Epithelial cell of proximal tubule (primary cell): ENCODE data around the gene SCO2. TPM values are rescaled to one million over a fixed set of nuclear protein-coding genes. Genes with fewer than 3 reads are reported as not detected.

Experiments used
- DNase-seq: peaks from one replicate; pipeline ENCODE4 v3.0.0-alpha.2; 2011; ENCODE audit warnings: low read depth
- H3K4me3 ChIP-seq: 2 replicates; pipeline ENCODE4 v1.5.1; 2011; ENCODE audit warnings: low read depth, mild to moderate bottlenecking, low read length
- total RNA-seq: library from RNA; depleted of rRNA; stranded (reverse); fragments of >200 nt; gene quantifications from 2 replicates; pipeline ENCODE4 v1.2.3, GENCODE V29; 2015
- TF ChIP-seq, protein P1 (sequence below): conservative IDR thresholded peaks from 2 replicates; pipeline ENCODE4 v1.5.1; 2012; ENCODE audit warnings: low read depth, mild to moderate bottlenecking, low read length

Gene SCO2
- total RNA-seq, 1 donor from 2014 or later, result not detected

DNA sequence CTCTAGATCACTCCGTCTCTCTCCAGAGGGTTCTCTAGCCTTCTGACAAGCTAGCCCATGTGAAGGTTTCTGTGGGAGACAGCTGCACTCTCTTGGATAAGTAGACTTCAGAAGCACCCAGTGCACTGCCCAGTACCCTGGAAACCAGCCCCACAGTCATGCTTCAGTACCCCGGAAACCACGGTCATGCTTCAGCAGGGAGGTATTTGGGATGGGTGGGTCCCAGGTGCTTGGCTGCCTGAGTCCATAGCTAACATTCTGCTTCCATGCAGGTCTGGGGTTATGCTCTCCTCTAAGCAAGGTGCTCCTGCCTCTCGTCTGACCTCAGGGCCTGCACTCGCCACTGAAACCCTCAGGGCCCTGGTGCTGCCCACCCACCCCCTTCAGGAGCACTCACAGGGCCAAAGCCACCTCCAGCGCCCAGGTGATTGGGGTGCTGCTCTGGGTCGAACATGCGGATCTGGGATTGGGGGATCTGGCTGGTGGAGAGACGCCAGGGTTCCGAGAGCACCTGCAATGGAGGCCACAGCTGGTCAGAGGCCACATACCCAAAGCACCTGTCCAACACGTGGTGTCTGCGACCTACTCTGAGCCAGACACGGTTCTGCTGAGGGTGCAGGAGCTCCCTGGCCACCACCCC lies 44.6 kb upstream of the SCO2 start:
- no peak overlapping the region for H3K4me3 ChIP-seq
- TF ChIP-seq, protein P1, sequence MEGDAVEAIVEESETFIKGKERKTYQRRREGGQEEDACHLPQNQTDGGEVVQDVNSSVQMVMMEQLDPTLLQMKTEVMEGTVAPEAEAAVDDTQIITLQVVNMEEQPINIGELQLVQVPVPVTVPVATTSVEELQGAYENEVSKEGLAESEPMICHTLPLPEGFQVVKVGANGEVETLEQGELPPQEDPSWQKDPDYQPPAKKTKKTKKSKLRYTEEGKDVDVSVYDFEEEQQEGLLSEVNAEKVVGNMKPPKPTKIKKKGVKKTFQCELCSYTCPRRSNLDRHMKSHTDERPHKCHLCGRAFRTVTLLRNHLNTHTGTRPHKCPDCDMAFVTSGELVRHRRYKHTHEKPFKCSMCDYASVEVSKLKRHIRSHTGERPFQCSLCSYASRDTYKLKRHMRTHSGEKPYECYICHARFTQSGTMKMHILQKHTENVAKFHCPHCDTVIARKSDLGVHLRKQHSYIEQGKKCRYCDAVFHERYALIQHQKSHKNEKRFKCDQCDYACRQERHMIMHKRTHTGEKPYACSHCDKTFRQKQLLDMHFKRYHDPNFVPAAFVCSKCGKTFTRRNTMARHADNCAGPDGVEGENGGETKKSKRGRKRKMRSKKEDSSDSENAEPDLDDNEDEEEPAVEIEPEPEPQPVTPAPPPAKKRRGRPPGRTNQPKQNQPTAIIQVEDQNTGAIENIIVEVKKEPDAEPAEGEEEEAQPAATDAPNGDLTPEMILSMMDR, result no peak
- DNase-seq, result no peak

DNA sequence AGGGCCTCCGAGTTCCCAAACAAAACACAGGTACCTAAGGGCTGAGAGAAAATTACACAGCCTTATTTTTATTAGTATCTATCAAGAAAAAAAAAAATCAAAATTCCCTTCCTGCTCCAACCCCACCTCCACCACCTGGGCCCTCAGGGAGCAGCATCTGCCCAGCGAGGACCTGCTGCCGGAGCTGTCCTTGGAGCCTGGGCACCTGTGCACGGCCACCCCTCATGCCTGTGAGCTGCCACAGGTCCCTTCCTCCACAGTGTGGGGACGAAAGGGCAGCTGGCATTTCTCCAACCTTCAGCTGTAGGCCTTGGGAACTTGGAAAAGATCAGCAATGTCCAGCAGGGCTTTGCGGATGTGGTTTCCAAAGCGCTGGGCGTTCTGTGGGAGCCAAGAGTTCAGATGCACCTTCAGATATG lies 43.7 kb upstream of the SCO2 start:
- no peak overlapping the region for H3K4me3 ChIP-seq
- no peak for DNase-seq
- TF ChIP-seq, protein P1, result no peak

DNA sequence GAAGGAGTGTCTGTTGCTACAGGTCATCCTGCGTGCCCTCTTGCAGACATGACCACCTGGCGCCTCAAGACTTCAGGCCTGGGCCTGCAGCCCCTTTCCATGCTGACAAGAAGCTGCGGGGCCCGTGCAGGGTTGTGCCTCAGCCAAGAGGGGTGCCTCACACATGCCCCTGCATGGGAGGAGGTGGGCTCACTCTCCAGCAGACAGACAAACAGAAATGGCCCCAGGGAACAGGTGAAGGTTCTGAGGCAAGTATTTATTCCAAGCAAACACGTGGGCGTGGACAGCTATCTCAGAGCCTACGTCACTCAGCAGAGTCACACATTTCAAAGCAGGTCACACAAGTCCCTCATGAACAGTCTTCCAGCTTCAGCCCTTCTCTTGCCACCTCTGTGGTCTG lies 43.2 kb upstream of the SCO2 start:
- DNase-seq, result no peak
- H3K4me3 ChIP-seq, result no peak overlapping the region
- TF ChIP-seq, protein P1, result no peak

DNA sequence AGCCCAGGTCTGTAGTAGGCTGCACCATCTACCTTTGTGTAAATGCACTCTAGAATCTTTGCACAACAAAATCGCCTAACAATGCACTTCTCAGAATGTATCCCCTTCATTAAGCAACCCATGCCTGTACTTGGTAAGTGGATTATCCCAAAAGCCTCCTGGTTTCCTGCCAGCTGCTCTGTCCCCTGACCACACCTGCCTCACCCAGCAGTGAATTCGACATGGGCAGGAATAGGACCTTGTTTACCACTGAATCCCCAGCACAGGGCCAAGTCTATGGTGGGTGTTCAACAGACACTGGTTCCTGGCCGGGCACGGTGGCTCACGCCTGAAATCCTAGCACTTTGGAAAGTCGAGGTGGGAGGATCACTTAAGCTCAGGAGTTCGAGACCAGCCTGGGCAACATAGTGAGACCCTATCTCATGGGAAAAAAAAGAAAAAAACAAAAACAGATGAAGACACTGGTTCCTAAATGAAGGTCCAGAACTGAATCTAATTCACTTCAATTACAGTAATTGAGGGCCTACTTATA lies 42.4 kb upstream of the SCO2 start:
- TF ChIP-seq, protein P1, result no peak
- no peak overlapping the region for H3K4me3 ChIP-seq
- no peak for DNase-seq

DNA sequence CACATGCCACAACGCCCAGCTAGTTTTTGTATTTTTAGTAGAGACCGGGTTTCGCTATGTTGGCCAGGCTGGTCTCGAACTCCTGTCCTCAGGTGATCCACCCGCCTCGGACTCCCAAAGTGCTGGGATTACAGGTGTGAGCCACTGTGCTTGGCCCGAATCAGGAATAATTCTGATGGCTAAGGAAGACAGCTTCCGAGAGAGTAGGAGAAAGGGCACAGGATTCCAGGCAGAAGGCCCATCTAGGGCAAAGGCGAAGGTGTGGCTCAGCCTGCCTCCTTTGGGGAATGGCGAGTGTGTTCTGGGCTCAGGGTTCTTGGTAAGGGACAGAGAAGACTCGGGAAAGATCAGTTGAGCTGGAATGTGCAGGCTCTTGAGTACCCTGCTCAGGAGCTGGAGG lies 38.9 kb upstream of the SCO2 start:
- TF ChIP-seq, protein P1, result no peak
- no peak for DNase-seq
- H3K4me3 ChIP-seq, result no peak overlapping the region

DNA sequence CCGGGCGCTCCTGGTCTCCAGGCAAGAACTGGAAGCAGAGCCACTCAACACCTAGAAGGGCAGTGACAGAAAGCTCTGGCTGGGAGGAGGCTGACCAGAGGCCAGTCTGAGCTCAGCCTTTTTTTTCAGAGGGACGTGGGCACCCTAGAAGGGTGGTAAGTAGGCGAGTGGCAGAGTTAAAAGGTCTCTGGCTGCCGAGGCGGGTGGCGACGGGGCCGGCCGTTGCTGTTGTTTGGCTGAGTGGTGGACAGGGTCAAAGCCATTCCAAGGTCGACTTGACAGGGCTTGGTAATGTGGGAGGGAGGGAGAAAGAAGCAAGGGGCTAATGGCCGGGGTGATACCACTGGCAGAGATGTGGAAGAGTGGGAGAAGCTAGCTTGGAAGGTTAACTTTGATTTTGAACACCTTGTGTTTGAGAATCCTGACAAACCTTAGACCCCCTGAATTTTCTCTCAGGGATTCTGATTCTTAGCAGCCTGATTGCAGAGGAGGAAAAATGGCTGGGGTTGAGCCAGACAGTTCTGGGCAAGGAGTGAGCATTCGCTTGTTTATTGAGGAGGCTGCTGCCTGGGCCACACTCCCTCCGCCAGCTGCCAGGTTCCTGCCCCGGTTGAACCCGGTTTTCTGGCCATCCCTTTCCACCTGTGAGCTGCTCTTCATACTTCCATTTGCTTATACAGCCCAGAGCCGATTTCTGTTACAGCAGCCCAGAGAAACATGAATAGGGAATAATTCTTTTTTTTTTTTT lies 38.2 kb upstream of the SCO2 start:
- peak overlapping the region; percentile 59 for H3K4me3 ChIP-seq
- DNase-seq, result no peak
- TF ChIP-seq, protein P1, result no peak
